Upper lobe of right lung (tissue), 1 donor: ENCODE data around the gene HLA-F. TPM values are rescaled to one million over a fixed set of nuclear protein-coding genes. Genes with fewer than 3 reads are reported as not detected.

Source experiments
- ATAC-seq: fragments of 200-7000 bp; cut with Tn5 transposase; one replicate; pipeline ENCODE4 v1.9.1; 2020; ENCODE audit warnings: mild to moderate bottlenecking, moderate library complexity
- DNase-seq: peaks from one replicate; pipeline ENCODE4 v3.0.0-alpha.2; 2020
- H3K27ac ChIP-seq: fragments of 200-600 bp; one replicate; pipeline ENCODE4 v1.8.0; 2022
- H3K27me3 ChIP-seq: fragments of 200-600 bp; one replicate; pipeline ENCODE4 v1.8.0; 2022; ENCODE audit warnings: mild to moderate bottlenecking
- H3K36me3 ChIP-seq: fragments of 200-600 bp; one replicate; pipeline ENCODE4 v1.8.0; 2022
- H3K4me1 ChIP-seq: fragments of 200-600 bp; one replicate; pipeline ENCODE4 v1.8.0; 2022
- H3K4me3 ChIP-seq: fragments of 200-600 bp; one replicate; pipeline ENCODE4 v1.8.0; 2022; ENCODE audit warnings: mild to moderate bottlenecking
- H3K9me3 ChIP-seq: fragments of 200-600 bp; one replicate; pipeline ENCODE4 v1.8.0; 2022
- intact Hi-C: fragments of 100-400 bp; cut with DNase I; formaldehyde crosslinking; loops from one replicate; pipeline ENCODE4 v1.11.0; 2022
- total RNA-seq: library from RNA; stranded (reverse); fragmentation: NEBNext Ultra II Directional; extraction: Animal tissue kit (Norgen Biotek cat#: 25700); gene quantifications from one replicate; pipeline ENCODE4 v1.2.1, GENCODE V29; 2021
- TF ChIP-seq, protein P1 (sequence below): fragments of 200-600 bp; IDR thresholded peaks from one replicate; pipeline ENCODE4 v1.8.0; 2022; ENCODE audit warnings: antibody characterized with exemption
- donor health status: DM: no; HTN: yes; CAD: no; lungs with severe emphysema.

The HLA-F gene
- total RNA-seq, 1 donor from 2014 or later: 157 TPM

DNA sequence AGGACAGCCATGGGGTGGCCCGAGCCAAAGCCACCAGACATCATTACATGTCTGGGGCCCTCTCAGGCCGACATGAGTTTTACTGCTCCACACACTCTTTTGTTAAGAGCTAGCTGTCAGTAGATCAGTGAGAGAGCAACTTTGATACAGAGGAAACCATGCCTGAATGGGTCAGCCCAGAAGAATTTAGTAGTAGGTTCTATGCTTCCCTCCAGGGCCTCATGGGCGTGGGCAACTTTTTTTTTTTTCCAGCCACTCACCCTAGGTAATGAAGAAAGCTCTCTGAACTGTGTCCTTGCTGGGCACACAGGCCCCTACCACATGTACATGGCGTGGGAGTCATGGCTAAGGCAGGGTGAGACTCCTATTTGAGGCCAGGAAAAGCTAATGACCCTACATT is 38.8 kb downstream of the HLA-F start:
- no peaks in the 10 kb centered on the region for H3K9me3 ChIP-seq
- TF ChIP-seq, protein P1, sequence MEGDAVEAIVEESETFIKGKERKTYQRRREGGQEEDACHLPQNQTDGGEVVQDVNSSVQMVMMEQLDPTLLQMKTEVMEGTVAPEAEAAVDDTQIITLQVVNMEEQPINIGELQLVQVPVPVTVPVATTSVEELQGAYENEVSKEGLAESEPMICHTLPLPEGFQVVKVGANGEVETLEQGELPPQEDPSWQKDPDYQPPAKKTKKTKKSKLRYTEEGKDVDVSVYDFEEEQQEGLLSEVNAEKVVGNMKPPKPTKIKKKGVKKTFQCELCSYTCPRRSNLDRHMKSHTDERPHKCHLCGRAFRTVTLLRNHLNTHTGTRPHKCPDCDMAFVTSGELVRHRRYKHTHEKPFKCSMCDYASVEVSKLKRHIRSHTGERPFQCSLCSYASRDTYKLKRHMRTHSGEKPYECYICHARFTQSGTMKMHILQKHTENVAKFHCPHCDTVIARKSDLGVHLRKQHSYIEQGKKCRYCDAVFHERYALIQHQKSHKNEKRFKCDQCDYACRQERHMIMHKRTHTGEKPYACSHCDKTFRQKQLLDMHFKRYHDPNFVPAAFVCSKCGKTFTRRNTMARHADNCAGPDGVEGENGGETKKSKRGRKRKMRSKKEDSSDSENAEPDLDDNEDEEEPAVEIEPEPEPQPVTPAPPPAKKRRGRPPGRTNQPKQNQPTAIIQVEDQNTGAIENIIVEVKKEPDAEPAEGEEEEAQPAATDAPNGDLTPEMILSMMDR: no peak
- no peaks in the 10 kb centered on the region for H3K36me3 ChIP-seq
- intact Hi-C loops: no loop called here
- peaks cover 4% of the 10 kb centered on the region for H3K4me1 ChIP-seq
- no peak overlapping the region for H3K4me3 ChIP-seq
- ATAC-seq (no peak), DNase-seq (no peak)
- no peak overlapping the region for H3K27ac ChIP-seq
- H3K27me3 ChIP-seq: no peaks in the 10 kb centered on the region

DNA sequence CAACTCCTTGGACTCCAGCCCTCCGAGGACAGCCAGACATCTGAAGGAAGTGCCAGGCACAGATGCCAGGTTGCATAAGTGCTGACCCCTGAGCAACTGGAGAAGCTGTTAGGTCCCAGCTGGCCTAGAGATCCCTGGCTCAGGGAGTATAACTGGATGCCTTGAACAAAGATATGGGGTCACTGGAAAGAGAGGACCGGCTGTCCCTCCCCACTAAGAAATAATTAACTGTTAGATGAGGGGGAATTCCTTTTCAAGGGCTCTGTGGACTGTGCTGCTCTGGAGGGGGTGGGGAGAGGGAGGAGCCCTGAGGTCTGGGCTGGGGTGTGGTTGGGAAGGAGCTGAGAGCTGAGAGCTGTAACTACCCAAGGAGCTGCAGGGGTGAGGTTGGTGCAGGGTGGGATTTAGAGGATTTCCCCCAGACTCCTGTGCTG is 39.6 kb downstream of the HLA-F start:
- TF ChIP-seq, protein P1: no peak
- DNase-seq: no peak

DNA sequence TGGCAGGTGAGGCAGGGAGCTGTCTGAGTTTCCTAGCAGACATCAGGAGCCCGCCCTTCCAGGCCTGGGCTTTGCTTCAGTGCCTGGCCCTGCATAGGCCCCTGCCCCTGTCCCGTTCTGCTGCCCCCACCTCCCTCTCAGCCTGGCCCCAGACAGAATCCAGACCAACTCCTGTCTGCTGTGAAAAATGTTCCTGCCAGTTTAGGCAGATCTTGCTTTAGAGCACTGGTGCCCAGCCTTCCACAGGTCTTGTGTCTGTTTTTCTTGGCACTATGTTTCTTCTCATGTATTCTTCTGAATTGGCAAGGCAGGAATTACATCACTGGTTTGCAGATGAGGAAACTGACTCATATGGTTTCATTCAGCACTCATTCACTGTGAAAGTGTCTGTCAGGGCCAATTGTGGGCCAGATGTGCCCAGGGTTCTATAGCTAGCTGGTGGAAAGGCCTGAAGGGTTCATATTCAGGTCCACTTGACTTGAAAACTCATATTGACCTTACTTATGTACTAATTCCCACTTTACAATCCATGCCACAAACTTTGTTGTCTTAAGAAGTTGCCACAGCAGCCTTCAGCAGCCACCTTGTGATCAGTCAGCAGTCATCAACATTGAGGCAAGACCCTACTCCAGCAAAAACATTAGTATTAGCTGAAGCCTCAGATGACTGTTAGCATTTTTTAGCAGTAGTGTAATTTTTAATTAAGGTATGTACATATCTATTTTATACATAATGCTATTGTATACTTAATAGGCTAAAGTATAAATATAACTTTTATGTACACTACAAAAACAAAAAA is 40.5 kb downstream of the HLA-F start:
- no peak overlapping the region for H3K4me3 ChIP-seq
- TF ChIP-seq, protein P1: no peak
- H3K27me3 ChIP-seq: no peaks in the 10 kb centered on the region
- H3K4me1 ChIP-seq: peaks cover 4% of the 10 kb centered on the region
- H3K36me3 ChIP-seq: no peaks in the 10 kb centered on the region
- ATAC-seq (peak; percentile 22), DNase-seq (no peak)
- no peak overlapping the region for H3K27ac ChIP-seq
- intact Hi-C loops: no loop called here
- no peaks in the 10 kb centered on the region for H3K9me3 ChIP-seq

More for the DNA sequence above, 39.6 kb downstream of the HLA-F start:
- intact Hi-C loops: no loop called here
- Histone ChIP-seq H3K4me3 (no peak overlapping the region), H3K36me3 (no peaks in the 10 kb centered on the region), H3K27ac (no peak overlapping the region), H3K9me3 (no peaks in the 10 kb centered on the region), H3K4me1 (peaks cover 4% of the 10 kb centered on the region), H3K27me3 (no peaks in the 10 kb centered on the region)
- peak; percentile 58 for ATAC-seq

DNA sequence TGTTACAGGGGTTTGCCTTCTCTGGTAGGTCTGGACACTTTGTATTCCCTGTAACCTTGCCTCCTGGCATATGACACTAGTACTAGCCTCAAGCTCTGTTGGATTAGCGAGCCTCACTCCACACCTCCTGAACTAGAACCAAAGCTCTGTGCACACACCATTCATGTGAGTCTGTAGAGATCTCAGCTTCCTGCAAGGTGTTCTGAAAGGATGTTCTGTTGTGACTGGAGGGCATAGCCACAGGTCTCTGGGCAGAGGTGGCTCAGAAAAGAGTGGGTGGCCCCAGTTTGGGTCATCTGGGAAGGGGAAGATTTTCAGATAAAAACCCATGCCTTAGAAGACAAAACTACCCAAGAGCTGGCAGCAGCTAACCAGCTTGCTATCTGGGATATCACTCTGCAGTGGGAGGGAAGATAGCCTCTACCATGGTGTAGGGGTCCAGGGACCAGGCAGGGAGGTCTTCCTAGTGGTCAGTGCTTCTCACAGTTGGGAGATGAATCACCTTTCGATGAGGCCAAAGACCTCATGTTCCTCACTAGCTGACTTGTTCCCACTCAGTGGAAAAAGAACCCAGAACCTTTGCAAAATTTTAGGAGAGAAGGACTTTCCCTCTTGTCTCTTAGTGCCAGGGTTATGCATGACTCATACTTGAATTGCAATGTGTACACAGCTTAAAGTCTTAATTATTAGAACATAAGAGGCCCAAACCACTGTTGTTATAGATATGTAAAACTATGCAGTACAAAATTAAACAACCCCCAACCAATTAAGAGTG is 41.4 kb downstream of the HLA-F start:
- ATAC-seq: no peak
- TF ChIP-seq, protein P1: no peak
- H3K27me3 ChIP-seq: no peaks in the 10 kb centered on the region
- H3K36me3 ChIP-seq: no peaks in the 10 kb centered on the region
- H3K4me1 ChIP-seq: peaks cover 4% of the 10 kb centered on the region
- no peaks in the 10 kb centered on the region for H3K9me3 ChIP-seq
- no peak overlapping the region for H3K27ac ChIP-seq
- intact Hi-C loops: no loop called here
- DNase-seq: no peak
- H3K4me3 ChIP-seq: no peak overlapping the region

DNA sequence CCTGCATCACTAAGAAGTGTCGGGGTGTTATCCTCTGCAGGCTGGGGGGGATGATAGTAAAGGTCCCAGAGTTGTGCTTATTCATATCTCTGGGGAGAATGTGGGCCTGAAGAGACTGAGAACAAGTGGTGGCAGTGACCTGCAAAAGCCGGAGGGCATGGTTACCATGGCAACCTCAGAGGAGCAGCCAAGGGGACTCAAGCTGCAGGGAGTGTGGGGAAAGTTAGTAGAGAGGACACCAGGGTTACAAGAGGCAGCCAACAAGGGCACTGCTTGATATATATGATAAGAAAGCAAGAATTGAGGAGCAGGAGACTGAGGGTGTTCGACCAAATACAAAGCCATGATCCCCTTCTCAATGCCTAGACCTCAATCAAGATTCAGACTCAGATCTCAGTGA is 46.1 kb downstream of the HLA-F start:
- H3K9me3 ChIP-seq: no peaks in the 10 kb centered on the region
- intact Hi-C loops: no loop called here
- TF ChIP-seq, protein P1: no peak
- no peak overlapping the region for H3K4me3 ChIP-seq
- H3K36me3 ChIP-seq: no peaks in the 10 kb centered on the region
- DNase-seq (no peak), ATAC-seq (no peak)
- H3K4me1 ChIP-seq: peaks cover 4% of the 10 kb centered on the region
- H3K27me3 ChIP-seq: no peaks in the 10 kb centered on the region
- no peak overlapping the region for H3K27ac ChIP-seq
